HepG2 (cell line): ENCODE results near the gene ING1. TPM values are rescaled to one million over a fixed set of nuclear protein-coding genes. Genes with fewer than 3 reads are reported as not detected.

Experiments
- CERS6 ChIP-seq: sonication (generic); formaldehyde crosslinking; IDR thresholded peaks from 2 replicates; pipeline ENCODE4 v1.5.0; 2020; ENCODE audit warnings: missing genetic modification reagents
- CTCF ChIP-seq: sonication (generic); formaldehyde crosslinking; IDR thresholded peaks from 2 replicates; pipeline ENCODE4 v1.5.0; 2020; ENCODE audit warnings: mild to moderate bottlenecking, missing genetic modification reagents, moderate library complexity
- HNRNPL ChIP-seq: fragments of 200-400 bp; formaldehyde crosslinking; IDR thresholded peaks from 2 replicates; pipeline ENCODE4 v1.6.1; 2017; ENCODE audit warnings: mild to moderate bottlenecking, low read depth, low read length
- HOXD1 ChIP-seq: sonication (generic); formaldehyde crosslinking; IDR thresholded peaks from 2 replicates; pipeline ENCODE4 v1.5.0; 2020; ENCODE audit warnings: missing genetic modification reagents
- MAFG ChIP-seq: sonication (generic); formaldehyde crosslinking; IDR thresholded peaks from 2 replicates; pipeline ENCODE4 v1.5.1; 2020; ENCODE audit warnings: mild to moderate bottlenecking, missing genetic modification reagents
- MED13 ChIP-seq: sonication (generic); formaldehyde crosslinking; IDR thresholded peaks from 2 replicates; pipeline ENCODE4 v1.5.0; 2020; ENCODE audit warnings: missing genetic modification reagents
- PREB ChIP-seq: sonication (generic); formaldehyde crosslinking; IDR thresholded peaks from 2 replicates; pipeline ENCODE4 v1.4.0; 2020; ENCODE audit warnings: missing genetic modification reagents
- PRPF4 ChIP-seq: fragments of 200-400 bp; formaldehyde crosslinking; IDR thresholded peaks from 2 replicates; pipeline ENCODE4 v1.6.1; 2016; ENCODE audit warnings: low read length, low read depth; ENCODE audit not compliant: poor library complexity, severe bottlenecking
- RBAK ChIP-seq: sonication (generic); formaldehyde crosslinking; IDR thresholded peaks from 2 replicates; pipeline ENCODE4 v1.5.1; 2020; ENCODE audit warnings: mild to moderate bottlenecking, missing genetic modification reagents
- RBM22 ChIP-seq: fragments of 200-400 bp; formaldehyde crosslinking; optimal IDR thresholded peaks from 2 replicates; pipeline ENCODE3; 2017; ENCODE audit warnings: mild to moderate bottlenecking, low read length, moderate library complexity
- RCOR2 ChIP-seq: IDR thresholded peaks from 2 replicates; pipeline ENCODE4 v1.6.1; 2016; ENCODE audit warnings: missing biosample characterization, missing genetic modification reagents
- SIX4 ChIP-seq: sonication (generic); formaldehyde crosslinking; IDR thresholded peaks from 2 replicates; pipeline ENCODE4 v1.4.0; 2020; ENCODE audit warnings: missing genetic modification reagents
- SMARCE1 ChIP-seq: fragments of 450-650 bp; IDR thresholded peaks from 2 replicates; pipeline ENCODE4 v1.6.1; 2017; ENCODE audit warnings: borderline replicate concordance
- SOX6 ChIP-seq, 2 experiments: fragments of 450-650 bp in 1 of 2; sonication (generic) in 1 of 2; formaldehyde crosslinking in 1 of 2; IDR thresholded peaks; 2 replicates each; pipeline versions ENCODE4 v1.4.0 to v1.6.1; 2017 to 2020; ENCODE audit warnings: antibody characterized with exemption in 1 of 2, mild to moderate bottlenecking in 1 of 2, missing genetic modification reagents in 1 of 2
- TBP ChIP-seq: sonication (generic); formaldehyde crosslinking; IDR thresholded peaks from 2 replicates; pipeline ENCODE4 v1.5.0; 2020; ENCODE audit warnings: missing genetic modification reagents
- TEF ChIP-seq: sonication (generic); formaldehyde crosslinking; IDR thresholded peaks from 2 replicates; pipeline ENCODE4 v1.5.0; 2020; ENCODE audit warnings: missing genetic modification reagents
- U2AF2 ChIP-seq: fragments of 200-400 bp; formaldehyde crosslinking; IDR thresholded peaks from 2 replicates; pipeline ENCODE4 v1.6.1; 2017; ENCODE audit warnings: low read depth, mild to moderate bottlenecking, low read length
- ZEB1 ChIP-seq: IDR thresholded peaks from 2 replicates; pipeline ENCODE4 v1.6.1; 2012; ENCODE audit warnings: mild to moderate bottlenecking, low read depth, inconsistent platforms; ENCODE audit not compliant: insufficient replicate concordance
- ZFX ChIP-seq: sonication (generic); formaldehyde crosslinking; IDR thresholded peaks from 2 replicates; pipeline ENCODE4 v1.4.0; 2020; ENCODE audit warnings: mild to moderate bottlenecking, low read depth, missing genetic modification reagents, moderate library complexity
- ZNF205 ChIP-seq: IDR thresholded peaks from 2 replicates; pipeline ENCODE4 v1.6.1; 2018; ENCODE audit warnings: missing biosample characterization, missing genetic modification reagents
- ZNF24 ChIP-seq: fragments of 450-650 bp; IDR thresholded peaks from 2 replicates; pipeline ENCODE4 v1.6.1; 2017; ENCODE audit warnings: antibody characterized with exemption, mild to moderate bottlenecking
- ZNF451 ChIP-seq: sonication (generic); formaldehyde crosslinking; IDR thresholded peaks from 2 replicates; pipeline ENCODE4 v1.5.0; 2020; ENCODE audit warnings: mild to moderate bottlenecking, missing genetic modification reagents
- polyA plus RNA-seq, 8 experiments: library from polyadenylated mRNA; depleted of rRNA in 3 of 8; stranded (reverse) in 7 of 8; unstranded in 1 of 8; fragments of >200 nt; fragmentation: Illumina TruSeq in 4 of 8; extraction: Trizol in 4 of 8; gene quantifications; 2 replicates each; pipeline versions ENCODE4 v1.2.1 to v1.2.3, GENCODE V29; 2011 to 2016; ENCODE audit warnings: low read depth in 4 of 8, missing spikeins in 1 of 8, mixed read lengths in 1 of 8; ENCODE audit not compliant: insufficient read depth in 1 of 8
- total RNA-seq, 5 experiments: library from RNA; depleted of rRNA; stranded (reverse); fragments of >200 nt; fragmentation: Illumina TruSeq; extraction: Trizol; gene quantifications; 2 replicates each; pipeline ENCODE4 v1.2.3, GENCODE V29; 2016; ENCODE audit warnings: low read depth in 1 of 5
- TF ChIP-seq, protein P1 (sequence below): sonication (generic); formaldehyde crosslinking; IDR thresholded peaks from 2 replicates; pipeline ENCODE4 v1.8.1; 2022; ENCODE audit warnings: low read depth, mild to moderate bottlenecking, missing genetic modification reagents

Gene ING1
- total and polyA plus RNA-seq, 2 of the 13 experiments (the other 11 are each of a cell fraction or from before 2014, with no cell fraction given) = 8.1 to 16.1 TPM

- TF ChIP-seq TBP (CRISPR knock-in tag) (no peak; the same call in 1 of the 2 replicates), MAFG (CRISPR knock-in tag) (no peak), SIX4 (CRISPR knock-in tag) (no peak), TEF (CRISPR knock-in tag) (no peak; the same call in 1 of the 2 replicates), RBM22 (peak; percentile 95), HOXD1 (CRISPR knock-in tag) (peak; percentile 47; the same call in 1 of the 2 replicates), ZFX (no peak; the same call in none of the 2 replicates), SOX6 (IDR thresholded peaks at IDR 0.05) (no peak), SOX6 (CRISPR knock-in tag; IDR thresholded peaks at IDR 0.05) (peak; percentile 27; the same call in 1 of the 2 replicates), HNRNPL (0 out of 2 replicates have a peak, but pooled peaks have one; percentile 27), ZNF24 (no peak), ZNF205 (CRISPR knock-in tag) (no peak), PREB (CRISPR knock-in tag) (no peak), MED13 (peak; percentile 74; the same call in 1 of the 2 replicates), PRPF4 (no peak), CTCF (CRISPR knock-in tag) (no peak), CERS6 (CRISPR knock-in tag) (no peak), ZEB1 (no peak), SMARCE1 (no peak), U2AF2 (no peak), RBAK (CRISPR knock-in tag) (no peak; the same call in 1 of the 2 replicates), ZNF451 (no peak), RCOR2 (CRISPR knock-in tag) (no peak)
- TF ChIP-seq, protein P1, sequence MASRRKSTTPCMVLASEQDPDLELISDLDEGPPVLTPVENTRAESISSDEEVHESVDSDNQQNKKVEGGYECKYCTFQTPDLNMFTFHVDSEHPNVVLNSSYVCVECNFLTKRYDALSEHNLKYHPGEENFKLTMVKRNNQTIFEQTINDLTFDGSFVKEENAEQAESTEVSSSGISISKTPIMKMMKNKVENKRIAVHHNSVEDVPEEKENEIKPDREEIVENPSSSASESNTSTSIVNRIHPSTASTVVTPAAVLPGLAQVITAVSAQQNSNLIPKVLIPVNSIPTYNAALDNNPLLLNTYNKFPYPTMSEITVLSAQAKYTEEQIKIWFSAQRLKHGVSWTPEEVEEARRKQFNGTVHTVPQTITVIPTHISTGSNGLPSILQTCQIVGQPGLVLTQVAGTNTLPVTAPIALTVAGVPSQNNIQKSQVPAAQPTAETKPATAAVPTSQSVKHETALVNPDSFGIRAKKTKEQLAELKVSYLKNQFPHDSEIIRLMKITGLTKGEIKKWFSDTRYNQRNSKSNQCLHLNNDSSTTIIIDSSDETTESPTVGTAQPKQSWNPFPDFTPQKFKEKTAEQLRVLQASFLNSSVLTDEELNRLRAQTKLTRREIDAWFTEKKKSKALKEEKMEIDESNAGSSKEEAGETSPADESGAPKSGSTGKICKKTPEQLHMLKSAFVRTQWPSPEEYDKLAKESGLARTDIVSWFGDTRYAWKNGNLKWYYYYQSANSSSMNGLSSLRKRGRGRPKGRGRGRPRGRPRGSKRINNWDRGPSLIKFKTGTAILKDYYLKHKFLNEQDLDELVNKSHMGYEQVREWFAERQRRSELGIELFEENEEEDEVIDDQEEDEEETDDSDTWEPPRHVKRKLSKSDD (CRISPR knock-in tag) = no peak
Observed at GRCh38 chr13:110714797-110715394, 1.4 kb downstream of the ING1 start (continued).
